GM18951 (cell line): ENCODE results near the gene VPS13A.
"Not testable (repeated sequence)": the region's sequence is repeated elsewhere in the genome, so short reads cannot be mapped to it uniquely, and the experiment has no call there.

ENCODE experiments used
- POLR2A ChIP-seq: IDR thresholded peaks from 4 replicates; pipeline ENCODE4 v1.6.1; 2011; ENCODE audit warnings: mild to moderate bottlenecking; ENCODE audit not compliant: insufficient read length, insufficient read depth; ENCODE audit errors: extremely low read depth
- in situ Hi-C: fragments of 300-500 bp; cut with MboI; formaldehyde crosslinking; loops from one replicate; pipeline ENCODE4 v1.12.0; 2022; ENCODE audit warnings: low sequenced_read_pairs, mixed read lengths, inconsistent platforms; ENCODE audit not compliant: unreplicated experiment

Gene VPS13A

GRCh38 chr9:77399964-77400363, 222.6 kb downstream of the VPS13A start:
- in situ Hi-C loops, result no loop called here
- TF ChIP-seq POLR2A, result no peak

- in situ Hi-C loops, result no loop called here
- TF ChIP-seq POLR2A, result no peak
Measured at GRCh38 chr9:77402286-77402685, 225.0 kb downstream of the VPS13A start.

- TF ChIP-seq POLR2A, result no peak
Measured at GRCh38 chr9:77403239-77403638, 225.9 kb downstream of the VPS13A start.

GRCh38 chr9:77408521-77408920, 231.2 kb downstream of the VPS13A start:
- in situ Hi-C loops, result not testable (repeated sequence)

More at GRCh38 chr9:77403239-77403638, 225.9 kb downstream of the VPS13A start:
- in situ Hi-C loops, result no loop called here

- in situ Hi-C loops, result no loop called here
Measured at GRCh38 chr9:77417566-77417965, 240.2 kb downstream of the VPS13A start.

GRCh38 chr9:77418226-77418625, 240.9 kb downstream of the VPS13A start:
- in situ Hi-C loops, result no loop called here
- no peak for TF ChIP-seq POLR2A

More at GRCh38 chr9:77417566-77417965, 240.2 kb downstream of the VPS13A start:
- TF ChIP-seq POLR2A, result no peak

GRCh38 chr9:77420641-77421040, 243.3 kb downstream of the VPS13A start:
- in situ Hi-C loops, result no loop called here
- TF ChIP-seq POLR2A, result no peak

- no peak for TF ChIP-seq POLR2A
- in situ Hi-C loops, result no loop called here
Measured at GRCh38 chr9:77421506-77422265, 244.4 kb downstream of the VPS13A start.

- in situ Hi-C loops, result no loop called here
- TF ChIP-seq POLR2A, result no peak
Measured at GRCh38 chr9:77422969-77423368, 245.6 kb downstream of the VPS13A start.

GRCh38 chr9:77423841-77424240, 246.5 kb downstream of the VPS13A start:
- in situ Hi-C loops, result no loop called here
- no peak for TF ChIP-seq POLR2A

- TF ChIP-seq POLR2A, result no peak
- in situ Hi-C loops, result loop anchor here (25.0 kb wide), 1 partner anchor 312 kb away; no protein-coding TSS in a partner anchor
Measured at GRCh38 chr9:77424993-77425392, 247.7 kb downstream of the VPS13A start.

- no peak for TF ChIP-seq POLR2A
- in situ Hi-C loops, result loop anchor here (25.0 kb wide), 1 partner anchor 311 kb away; no protein-coding TSS in a partner anchor
Measured at GRCh38 chr9:77426712-77427111, 249.4 kb downstream of the VPS13A start.

GRCh38 chr9:77427256-77427927, 250.1 kb downstream of the VPS13A start:
- in situ Hi-C loops, result loop anchor here (25.0 kb wide), 1 partner anchor 310 kb away; no protein-coding TSS in a partner anchor
- TF ChIP-seq POLR2A, result no peak

- in situ Hi-C loops, result loop anchor here (25.0 kb wide), 1 partner anchor 307 kb away; no protein-coding TSS in a partner anchor
- TF ChIP-seq POLR2A, result no peak
Measured at GRCh38 chr9:77429928-77430327, 252.6 kb downstream of the VPS13A start.
